Umbilical cord (tissue), 2 donors: ENCODE measurements around the gene SATB2. TPM values are rescaled to one million over a fixed set of nuclear protein-coding genes. Genes with fewer than 3 reads are reported as not detected.

ENCODE experiments used
- DNase-seq: peaks from one replicate; pipeline ENCODE4 v3.0.0-alpha.2; 2015; ENCODE audit warnings: low spot score
- total RNA-seq: library from RNA; depleted of rRNA; stranded (reverse); fragments of >200 nt; gene quantifications from one replicate; pipeline ENCODE4 v1.2.3, GENCODE V29; 2014; ENCODE audit warnings: low replicate concordance; ENCODE audit not compliant: insufficient read depth

SATB2 gene
- total RNA-seq, 1 donor from 2014 or later: 3.1 TPM

- no peak for DNase-seq
Measured at GRCh38 chr2:199465988-199466691, 8.4 kb upstream of the SATB2 start.

GRCh38 chr2:199465390-199465789 is 7.7 kb upstream of the SATB2 start:
- no peak for DNase-seq

- no peak for DNase-seq
Measured at GRCh38 chr2:199464606-199465352, 7.0 kb upstream of the SATB2 start.

- DNase-seq: no peak
Measured at GRCh38 chr2:199463708-199464605, 6.2 kb upstream of the SATB2 start.

GRCh38 chr2:199462956-199463692 is 5.4 kb upstream of the SATB2 start:
- peak; percentile 44 for DNase-seq

GRCh38 chr2:199462347-199462955 is 4.7 kb upstream of the SATB2 start:
- no peak for DNase-seq

GRCh38 chr2:199461711-199462346 is 4.1 kb upstream of the SATB2 start:
- DNase-seq: no peak

GRCh38 chr2:199460846-199461710 is 3.3 kb upstream of the SATB2 start:
- DNase-seq: no peak

- no peak for DNase-seq
Measured at GRCh38 chr2:199460101-199460671, 2.4 kb upstream of the SATB2 start.

GRCh38 chr2:199459286-199460100 is 1.8 kb upstream of the SATB2 start:
- peak; percentile 93 for DNase-seq

GRCh38 chr2:199458806-199459285 is 1.1 kb upstream of the SATB2 start:
- DNase-seq: peak; percentile 35

GRCh38 chr2:199458009-199458805 is 468 bp upstream of the SATB2 start:
- no peak for DNase-seq

- DNase-seq: no peak
Measured at GRCh38 chr2:199456383-199457146, 1.2 kb downstream of the SATB2 start.

GRCh38 chr2:199455545-199456382 is 2.0 kb downstream of the SATB2 start:
- no peak for DNase-seq

- DNase-seq: no peak
Measured at GRCh38 chr2:199455210-199455544, 2.6 kb downstream of the SATB2 start.

GRCh38 chr2:199452991-199453379 is 4.8 kb downstream of the SATB2 start:
- DNase-seq: no peak
